ENCODE data around the gene ZC3H18. TPM values are rescaled to one million over a fixed set of nuclear protein-coding genes. Genes with fewer than 3 reads are reported as not detected.

ZC3H18 gene
- total and polyA plus RNA-seq, 2 experiments from 2014 or later: 30.0 to 40.7 TPM

DNA sequence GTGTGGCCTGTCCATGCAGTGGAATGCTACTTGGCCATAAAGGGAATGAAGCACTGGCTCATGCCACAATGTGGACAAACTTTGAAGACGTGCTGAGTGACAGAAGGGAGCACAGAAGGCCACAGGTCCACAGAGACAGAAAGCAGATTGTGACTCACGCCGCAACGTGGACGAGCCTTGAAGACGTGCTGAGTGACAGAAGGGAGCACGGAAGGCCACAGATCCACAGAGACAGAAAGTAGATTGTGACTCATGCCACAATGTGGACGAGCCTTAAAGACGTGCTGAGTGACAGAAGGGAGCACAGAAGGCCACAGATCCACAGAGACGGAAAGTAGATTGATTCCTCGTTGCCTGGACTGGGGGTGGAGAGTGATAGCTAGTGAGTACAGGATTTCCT lies 19.2 kb downstream of the ZC3H18 start:
- no peaks in the 10 kb centered on the region for H3K9me3 Mint-ChIP-seq
- H3K27ac Mint-ChIP-seq: no peak overlapping the region

More for the DNA sequence above, 19.2 kb downstream of the ZC3H18 start:
- Histone ChIP-seq H3K4me1 (ENCODE audit: insufficient read depth) (no peaks in the 10 kb centered on the region), H4K20me1 (replicated peaks; ENCODE audit: insufficient read depth) (peaks cover 16% of the 10 kb centered on the region; the same call in 1 of the 2 replicates), H3F3A (replicated peaks; ENCODE audit: low read depth) (0 out of 2 replicates have a peak, but pooled peaks cover 4% of the 10 kb centered on the region), H2AFZ (no peak overlapping the region), H3K27ac (ENCODE audit: low read depth) (no peak overlapping the region), H3K36me3 (ENCODE audit: insufficient read depth) (peaks cover 11% of the 10 kb centered on the region; the same call in 1 of the 2 replicates), H3K27me3 (ENCODE audit: insufficient read depth) (no peaks in the 10 kb centered on the region), H3K4me3 (no peak overlapping the region), H3K79me2 (replicated peaks; ENCODE audit: insufficient read depth) (peaks cover 36% of the 10 kb centered on the region), H3K4me2 (no peak overlapping the region), H3K9me2 (ENCODE audit: insufficient read depth) (no peaks in the 10 kb centered on the region)
- Mint-ChIP-seq H3K27me3 (ENCODE audit: insufficient read depth, low read depth, poor library complexity) (peaks cover 6% of the 10 kb centered on the region), H3K36me3 (ENCODE audit: low read depth) (peaks cover 54% of the 10 kb centered on the region), H3K4me1 (no peaks in the 10 kb centered on the region), H3K4me3 (no peak overlapping the region)
- DNase-seq (ENCODE audit: low spot score) (no peak), ATAC-seq (no peak)
- TF ChIP-seq POLR2AphosphoS5 (IDR thresholded peaks at IDR 0.05; ENCODE audit: low read depth) (no peak), EZH2phosphoT487 (IDR thresholded peaks at IDR 0.05; ENCODE audit: unreplicated experiment) (no peak), EZH2 (IDR thresholded peaks at IDR 0.05; ENCODE audit: low read depth, unreplicated experiment) (no peak), ZNF462 (CRISPR knock-in tag; IDR thresholded peaks at IDR 0.05) (no peak), ZNF331 (CRISPR knock-in tag; IDR thresholded peaks at IDR 0.05; ENCODE audit: low read depth) (no peak), STAT1 (IDR thresholded peaks at IDR 0.05; ENCODE audit: unreplicated experiment) (no peak), ZNF114 (CRISPR knock-in tag; IDR thresholded peaks at IDR 0.05) (no peak), NANOG (IDR thresholded peaks at IDR 0.05; ENCODE audit: borderline replicate concordance) (no peak), JUNB (IDR thresholded peaks at IDR 0.05; ENCODE audit: unreplicated experiment) (no peak), CREB1 (CRISPR knock-in tag; IDR thresholded peaks at IDR 0.05; ENCODE audit: low read depth) (no peak)
- TF ChIP-seq, protein P1, sequence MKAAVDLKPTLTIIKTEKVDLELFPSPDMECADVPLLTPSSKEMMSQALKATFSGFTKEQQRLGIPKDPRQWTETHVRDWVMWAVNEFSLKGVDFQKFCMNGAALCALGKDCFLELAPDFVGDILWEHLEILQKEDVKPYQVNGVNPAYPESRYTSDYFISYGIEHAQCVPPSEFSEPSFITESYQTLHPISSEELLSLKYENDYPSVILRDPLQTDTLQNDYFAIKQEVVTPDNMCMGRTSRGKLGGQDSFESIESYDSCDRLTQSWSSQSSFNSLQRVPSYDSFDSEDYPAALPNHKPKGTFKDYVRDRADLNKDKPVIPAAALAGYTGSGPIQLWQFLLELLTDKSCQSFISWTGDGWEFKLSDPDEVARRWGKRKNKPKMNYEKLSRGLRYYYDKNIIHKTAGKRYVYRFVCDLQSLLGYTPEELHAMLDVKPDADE (IDR thresholded peaks at IDR 0.05): no peak
- TF ChIP-seq, protein P2, sequence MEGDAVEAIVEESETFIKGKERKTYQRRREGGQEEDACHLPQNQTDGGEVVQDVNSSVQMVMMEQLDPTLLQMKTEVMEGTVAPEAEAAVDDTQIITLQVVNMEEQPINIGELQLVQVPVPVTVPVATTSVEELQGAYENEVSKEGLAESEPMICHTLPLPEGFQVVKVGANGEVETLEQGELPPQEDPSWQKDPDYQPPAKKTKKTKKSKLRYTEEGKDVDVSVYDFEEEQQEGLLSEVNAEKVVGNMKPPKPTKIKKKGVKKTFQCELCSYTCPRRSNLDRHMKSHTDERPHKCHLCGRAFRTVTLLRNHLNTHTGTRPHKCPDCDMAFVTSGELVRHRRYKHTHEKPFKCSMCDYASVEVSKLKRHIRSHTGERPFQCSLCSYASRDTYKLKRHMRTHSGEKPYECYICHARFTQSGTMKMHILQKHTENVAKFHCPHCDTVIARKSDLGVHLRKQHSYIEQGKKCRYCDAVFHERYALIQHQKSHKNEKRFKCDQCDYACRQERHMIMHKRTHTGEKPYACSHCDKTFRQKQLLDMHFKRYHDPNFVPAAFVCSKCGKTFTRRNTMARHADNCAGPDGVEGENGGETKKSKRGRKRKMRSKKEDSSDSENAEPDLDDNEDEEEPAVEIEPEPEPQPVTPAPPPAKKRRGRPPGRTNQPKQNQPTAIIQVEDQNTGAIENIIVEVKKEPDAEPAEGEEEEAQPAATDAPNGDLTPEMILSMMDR (conservative IDR thresholded peaks at IDR 0.05; ENCODE audit: low read depth in 2 of 2): no peak
- TF ChIP-seq, protein P3, sequence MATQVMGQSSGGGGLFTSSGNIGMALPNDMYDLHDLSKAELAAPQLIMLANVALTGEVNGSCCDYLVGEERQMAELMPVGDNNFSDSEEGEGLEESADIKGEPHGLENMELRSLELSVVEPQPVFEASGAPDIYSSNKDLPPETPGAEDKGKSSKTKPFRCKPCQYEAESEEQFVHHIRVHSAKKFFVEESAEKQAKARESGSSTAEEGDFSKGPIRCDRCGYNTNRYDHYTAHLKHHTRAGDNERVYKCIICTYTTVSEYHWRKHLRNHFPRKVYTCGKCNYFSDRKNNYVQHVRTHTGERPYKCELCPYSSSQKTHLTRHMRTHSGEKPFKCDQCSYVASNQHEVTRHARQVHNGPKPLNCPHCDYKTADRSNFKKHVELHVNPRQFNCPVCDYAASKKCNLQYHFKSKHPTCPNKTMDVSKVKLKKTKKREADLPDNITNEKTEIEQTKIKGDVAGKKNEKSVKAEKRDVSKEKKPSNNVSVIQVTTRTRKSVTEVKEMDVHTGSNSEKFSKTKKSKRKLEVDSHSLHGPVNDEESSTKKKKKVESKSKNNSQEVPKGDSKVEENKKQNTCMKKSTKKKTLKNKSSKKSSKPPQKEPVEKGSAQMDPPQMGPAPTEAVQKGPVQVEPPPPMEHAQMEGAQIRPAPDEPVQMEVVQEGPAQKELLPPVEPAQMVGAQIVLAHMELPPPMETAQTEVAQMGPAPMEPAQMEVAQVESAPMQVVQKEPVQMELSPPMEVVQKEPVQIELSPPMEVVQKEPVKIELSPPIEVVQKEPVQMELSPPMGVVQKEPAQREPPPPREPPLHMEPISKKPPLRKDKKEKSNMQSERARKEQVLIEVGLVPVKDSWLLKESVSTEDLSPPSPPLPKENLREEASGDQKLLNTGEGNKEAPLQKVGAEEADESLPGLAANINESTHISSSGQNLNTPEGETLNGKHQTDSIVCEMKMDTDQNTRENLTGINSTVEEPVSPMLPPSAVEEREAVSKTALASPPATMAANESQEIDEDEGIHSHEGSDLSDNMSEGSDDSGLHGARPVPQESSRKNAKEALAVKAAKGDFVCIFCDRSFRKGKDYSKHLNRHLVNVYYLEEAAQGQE (IDR thresholded peaks at IDR 0.05; ENCODE audit: unreplicated experiment): no peak
